ENCODE results near the gene AGTPBP1.

DNA sequence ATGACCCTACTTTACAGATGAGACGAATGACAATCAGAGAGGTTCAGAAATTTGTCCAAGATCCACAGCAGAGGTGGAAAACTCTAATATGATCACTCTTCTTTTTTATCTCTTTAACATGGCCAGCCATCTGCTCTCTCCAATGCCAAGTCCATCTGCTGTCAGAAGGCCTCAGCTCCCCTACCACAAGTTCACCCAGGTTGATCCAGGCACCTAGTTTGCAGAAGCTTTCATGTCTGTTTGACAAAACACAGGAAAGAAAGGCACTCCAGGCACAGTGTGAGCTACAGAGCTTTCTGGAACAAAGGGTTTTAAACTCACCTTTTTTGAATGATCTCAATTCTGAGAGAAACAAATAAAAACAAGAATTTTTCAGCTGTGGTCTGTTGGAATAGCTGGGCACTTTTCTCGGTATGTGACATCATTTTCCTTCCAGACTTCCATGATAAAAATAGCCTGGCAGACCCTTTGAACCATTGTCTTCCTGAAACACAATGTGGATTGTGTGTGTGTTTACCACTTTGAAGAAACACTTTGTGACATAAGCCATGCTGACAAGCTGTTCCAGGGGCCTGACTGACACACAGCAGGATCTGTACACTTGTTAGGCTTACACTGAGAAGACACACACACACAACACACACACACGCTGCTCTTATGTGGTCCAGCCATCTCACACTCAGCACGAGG, 214.3 kb downstream of the AGTPBP1 start:
- TF ChIP-seq, protein P1, sequence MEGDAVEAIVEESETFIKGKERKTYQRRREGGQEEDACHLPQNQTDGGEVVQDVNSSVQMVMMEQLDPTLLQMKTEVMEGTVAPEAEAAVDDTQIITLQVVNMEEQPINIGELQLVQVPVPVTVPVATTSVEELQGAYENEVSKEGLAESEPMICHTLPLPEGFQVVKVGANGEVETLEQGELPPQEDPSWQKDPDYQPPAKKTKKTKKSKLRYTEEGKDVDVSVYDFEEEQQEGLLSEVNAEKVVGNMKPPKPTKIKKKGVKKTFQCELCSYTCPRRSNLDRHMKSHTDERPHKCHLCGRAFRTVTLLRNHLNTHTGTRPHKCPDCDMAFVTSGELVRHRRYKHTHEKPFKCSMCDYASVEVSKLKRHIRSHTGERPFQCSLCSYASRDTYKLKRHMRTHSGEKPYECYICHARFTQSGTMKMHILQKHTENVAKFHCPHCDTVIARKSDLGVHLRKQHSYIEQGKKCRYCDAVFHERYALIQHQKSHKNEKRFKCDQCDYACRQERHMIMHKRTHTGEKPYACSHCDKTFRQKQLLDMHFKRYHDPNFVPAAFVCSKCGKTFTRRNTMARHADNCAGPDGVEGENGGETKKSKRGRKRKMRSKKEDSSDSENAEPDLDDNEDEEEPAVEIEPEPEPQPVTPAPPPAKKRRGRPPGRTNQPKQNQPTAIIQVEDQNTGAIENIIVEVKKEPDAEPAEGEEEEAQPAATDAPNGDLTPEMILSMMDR (IDR thresholded peaks at IDR 0.05) = no peak
- TF ChIP-seq SOX15 (CRISPR knock-in tag; IDR thresholded peaks at IDR 0.05) = no peak
- no peak for TF ChIP-seq KAT7 (CRISPR knock-in tag; IDR thresholded peaks at IDR 0.05; ENCODE audit: borderline replicate concordance)
- TF ChIP-seq JUN (CRISPR knock-in tag; IDR thresholded peaks at IDR 0.05) = no peak
- TF ChIP-seq, protein P2, sequence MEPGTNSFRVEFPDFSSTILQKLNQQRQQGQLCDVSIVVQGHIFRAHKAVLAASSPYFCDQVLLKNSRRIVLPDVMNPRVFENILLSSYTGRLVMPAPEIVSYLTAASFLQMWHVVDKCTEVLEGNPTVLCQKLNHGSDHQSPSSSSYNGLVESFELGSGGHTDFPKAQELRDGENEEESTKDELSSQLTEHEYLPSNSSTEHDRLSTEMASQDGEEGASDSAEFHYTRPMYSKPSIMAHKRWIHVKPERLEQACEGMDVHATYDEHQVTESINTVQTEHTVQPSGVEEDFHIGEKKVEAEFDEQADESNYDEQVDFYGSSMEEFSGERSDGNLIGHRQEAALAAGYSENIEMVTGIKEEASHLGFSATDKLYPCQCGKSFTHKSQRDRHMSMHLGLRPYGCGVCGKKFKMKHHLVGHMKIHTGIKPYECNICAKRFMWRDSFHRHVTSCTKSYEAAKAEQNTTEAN (CRISPR knock-in tag; IDR thresholded peaks at IDR 0.05) = no peak
- no peak for TF ChIP-seq ZNF416 (CRISPR knock-in tag; IDR thresholded peaks at IDR 0.05)
